ENCODE results near the gene ACAD9.

Gene ACAD9

GRCh38 chr3:128845119-128845777 is 34.2 kb upstream of the ACAD9 start:
- in situ Hi-C loops (cut with MboI; ENCODE audit: low pct_unique_long_range_greater_than_20kb, low sequenced_read_pairs, unreplicated experiment) = no loop called here

GRCh38 chr3:128845778-128846485 is 33.5 kb upstream of the ACAD9 start:
- in situ Hi-C loops (cut with MboI; ENCODE audit: low pct_unique_long_range_greater_than_20kb, low sequenced_read_pairs, unreplicated experiment) = no loop called here
- DNase-seq (ENCODE audit: low spot score) = peak; percentile 88
- peak; percentile 81 for TF ChIP-seq CTCF (IDR thresholded peaks at IDR 0.05; ENCODE audit: extremely low read depth, insufficient read depth, missing control alignments)

More at GRCh38 chr3:128845119-128845777, 34.2 kb upstream of the ACAD9 start:
- DNase-seq (ENCODE audit: low spot score) = peak; percentile 32
- peak; percentile 16 for TF ChIP-seq CTCF (IDR thresholded peaks at IDR 0.05; ENCODE audit: extremely low read depth, insufficient read depth, missing control alignments)

- peak; percentile 16 for DNase-seq (ENCODE audit: low spot score)
- in situ Hi-C loops (cut with MboI; ENCODE audit: low pct_unique_long_range_greater_than_20kb, low sequenced_read_pairs, unreplicated experiment) = no loop called here
Measured at GRCh38 chr3:128846486-128846891, 32.9 kb upstream of the ACAD9 start.

DNA sequence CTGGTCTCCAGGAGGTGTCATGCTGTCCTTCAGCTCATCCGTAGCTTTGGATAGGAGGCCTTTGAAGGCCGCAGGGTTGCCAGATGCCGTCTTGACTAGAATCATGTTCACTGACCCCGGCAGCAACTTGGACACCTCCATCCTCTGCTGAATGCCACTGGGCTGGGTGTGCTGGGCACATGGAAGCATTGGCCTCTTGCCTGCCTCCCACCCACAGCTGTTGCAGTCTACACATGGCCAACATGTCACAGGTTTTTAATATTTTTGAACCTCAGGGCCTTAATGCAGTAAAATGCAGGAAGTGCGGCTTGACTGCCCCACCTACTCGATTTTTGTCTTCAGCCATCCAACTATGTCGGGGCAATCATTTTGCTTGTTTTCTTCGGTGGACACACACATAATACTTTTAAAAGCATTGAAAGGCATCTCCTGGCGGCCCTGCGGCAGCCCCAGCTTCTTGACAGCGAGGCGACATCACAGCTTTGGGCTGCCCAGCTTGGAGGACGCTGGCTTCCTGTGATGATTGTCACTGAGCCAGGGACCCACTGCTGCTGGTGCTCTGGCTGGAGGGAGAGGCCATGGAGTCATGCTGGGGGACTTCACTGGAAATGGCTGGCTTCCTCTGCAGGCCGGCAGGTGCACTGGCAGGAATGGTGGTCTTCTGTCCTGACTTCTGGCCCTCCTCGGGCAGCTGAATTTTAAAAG is 31.6 kb upstream of the ACAD9 start:
- TF ChIP-seq CTCF (IDR thresholded peaks at IDR 0.05; ENCODE audit: extremely low read depth, insufficient read depth, missing control alignments) = no peak
- in situ Hi-C loops (cut with MboI; ENCODE audit: low pct_unique_long_range_greater_than_20kb, low sequenced_read_pairs, unreplicated experiment) = no loop called here
- no peak for DNase-seq (ENCODE audit: low spot score)

More at GRCh38 chr3:128846486-128846891, 32.9 kb upstream of the ACAD9 start:
- no peak for TF ChIP-seq CTCF (IDR thresholded peaks at IDR 0.05; ENCODE audit: extremely low read depth, insufficient read depth, missing control alignments)

- TF ChIP-seq CTCF (IDR thresholded peaks at IDR 0.05; ENCODE audit: extremely low read depth, insufficient read depth, missing control alignments) = no peak
- no peak for DNase-seq (ENCODE audit: low spot score)
- in situ Hi-C loops (cut with MboI; ENCODE audit: low pct_unique_long_range_greater_than_20kb, low sequenced_read_pairs, unreplicated experiment) = no loop called here
Measured at GRCh38 chr3:128848936-128849335, 30.5 kb upstream of the ACAD9 start.

- peak; percentile 14 for DNase-seq (ENCODE audit: low spot score)
- in situ Hi-C loops (cut with MboI; ENCODE audit: low pct_unique_long_range_greater_than_20kb, low sequenced_read_pairs, unreplicated experiment) = no loop called here
- TF ChIP-seq CTCF (IDR thresholded peaks at IDR 0.05; ENCODE audit: extremely low read depth, insufficient read depth, missing control alignments) = peak; percentile 1
Measured at GRCh38 chr3:128849911-128850455, 29.4 kb upstream of the ACAD9 start.

Measured in GM13977 (cell line).